Measurements from ENCODE around the gene DAPP1.

The DAPP1 gene

GRCh38 chr4:99833756-99834155 lies 17.1 kb downstream of the DAPP1 start:
- TF ChIP-seq CSDC2 (CRISPR knock-in tag; IDR thresholded peaks at IDR 0.05) = no peak
- TF ChIP-seq ZC3H10 (CRISPR knock-in tag; IDR thresholded peaks at IDR 0.05) = no peak
- no peak for TF ChIP-seq BACH2 (CRISPR knock-in tag; IDR thresholded peaks at IDR 0.05; ENCODE audit: borderline replicate concordance)
- TF ChIP-seq ESRRG (CRISPR knock-in tag; IDR thresholded peaks at IDR 0.05) = no peak

GRCh38 chr4:99834569-99834968 lies 17.9 kb downstream of the DAPP1 start:
- TF ChIP-seq POU6F1 (CRISPR knock-in tag; IDR thresholded peaks at IDR 0.05; ENCODE audit: borderline replicate concordance, low read depth) (no peak), OSR1 (CRISPR knock-in tag; IDR thresholded peaks at IDR 0.05) (no peak), GLIS3 (CRISPR knock-in tag; IDR thresholded peaks at IDR 0.05) (no peak), CSRNP3 (CRISPR knock-in tag; IDR thresholded peaks at IDR 0.05) (no peak), PPARA (CRISPR knock-in tag; IDR thresholded peaks at IDR 0.05; ENCODE audit: borderline replicate concordance) (no peak)
- ATAC-seq = no peak

More at GRCh38 chr4:99833756-99834155, 17.1 kb downstream of the DAPP1 start:
- ATAC-seq = no peak

GRCh38 chr4:99835942-99836341 lies 19.3 kb downstream of the DAPP1 start:
- no peak for TF ChIP-seq POU6F1 (CRISPR knock-in tag; IDR thresholded peaks at IDR 0.05; ENCODE audit: borderline replicate concordance, low read depth)
- TF ChIP-seq ARNTL (CRISPR knock-in tag; IDR thresholded peaks at IDR 0.05; ENCODE audit: borderline replicate concordance, low read depth) = no peak
- no peak for TF ChIP-seq ZNF565 (CRISPR knock-in tag; conservative IDR thresholded peaks at IDR 0.05; ENCODE audit: low read depth)
- no peak for TF ChIP-seq RARB (CRISPR knock-in tag; IDR thresholded peaks at IDR 0.05)
- TF ChIP-seq ESRRG (CRISPR knock-in tag; IDR thresholded peaks at IDR 0.05) = no peak
- TF ChIP-seq ISL1 (CRISPR knock-in tag; IDR thresholded peaks at IDR 0.05) = no peak
- TF ChIP-seq TCF4 (CRISPR knock-in tag; IDR thresholded peaks at IDR 0.05; ENCODE audit: borderline replicate concordance) = no peak
- no peak for TF ChIP-seq OSR1 (CRISPR knock-in tag; IDR thresholded peaks at IDR 0.05)
- TF ChIP-seq ZNF8 (CRISPR knock-in tag; IDR thresholded peaks at IDR 0.05) = no peak
- TF ChIP-seq PPARA (CRISPR knock-in tag; IDR thresholded peaks at IDR 0.05; ENCODE audit: borderline replicate concordance) = no peak
- no peak for TF ChIP-seq ZNF70 (CRISPR knock-in tag; IDR thresholded peaks at IDR 0.05)
- no peak for TF ChIP-seq TOX (CRISPR knock-in tag; IDR thresholded peaks at IDR 0.05; ENCODE audit: borderline replicate concordance)
- TF ChIP-seq CSDC2 (CRISPR knock-in tag; IDR thresholded peaks at IDR 0.05) = no peak
- TF ChIP-seq CREB5 (CRISPR knock-in tag; IDR thresholded peaks at IDR 0.05; ENCODE audit: low read depth) = no peak

GRCh38 chr4:99838927-99839326 lies 22.3 kb downstream of the DAPP1 start:
- TF ChIP-seq ZFP3 (CRISPR knock-in tag; IDR thresholded peaks at IDR 0.05) (no peak), GLIS3 (CRISPR knock-in tag; IDR thresholded peaks at IDR 0.05) (no peak), TOX (CRISPR knock-in tag; IDR thresholded peaks at IDR 0.05; ENCODE audit: borderline replicate concordance) (no peak)
- ATAC-seq = no peak

More at GRCh38 chr4:99835942-99836341, 19.3 kb downstream of the DAPP1 start:
- ATAC-seq = no peak

- ATAC-seq = no peak
- TF ChIP-seq ZC3H10 (CRISPR knock-in tag; IDR thresholded peaks at IDR 0.05) (no peak), ISL1 (CRISPR knock-in tag; IDR thresholded peaks at IDR 0.05) (no peak), PATZ1 (CRISPR knock-in tag; IDR thresholded peaks at IDR 0.05; ENCODE audit: borderline replicate concordance) (no peak), ESRRG (CRISPR knock-in tag; IDR thresholded peaks at IDR 0.05) (no peak), RARB (CRISPR knock-in tag; IDR thresholded peaks at IDR 0.05) (no peak), ZNF8 (CRISPR knock-in tag; IDR thresholded peaks at IDR 0.05) (no peak), ARNTL (CRISPR knock-in tag; IDR thresholded peaks at IDR 0.05; ENCODE audit: borderline replicate concordance, low read depth) (no peak), GLIS3 (CRISPR knock-in tag; IDR thresholded peaks at IDR 0.05) (no peak), PPARA (CRISPR knock-in tag; IDR thresholded peaks at IDR 0.05; ENCODE audit: borderline replicate concordance) (no peak), ZNF565 (CRISPR knock-in tag; conservative IDR thresholded peaks at IDR 0.05; ENCODE audit: low read depth) (no peak), OSR1 (CRISPR knock-in tag; IDR thresholded peaks at IDR 0.05) (no peak), SNAI2 (CRISPR knock-in tag; IDR thresholded peaks at IDR 0.05) (no peak), ZNF70 (CRISPR knock-in tag; IDR thresholded peaks at IDR 0.05) (no peak), TCF4 (CRISPR knock-in tag; IDR thresholded peaks at IDR 0.05; ENCODE audit: borderline replicate concordance) (no peak), ZFP3 (CRISPR knock-in tag; IDR thresholded peaks at IDR 0.05) (no peak), BACH2 (CRISPR knock-in tag; IDR thresholded peaks at IDR 0.05; ENCODE audit: borderline replicate concordance) (no peak), TSHZ2 (CRISPR knock-in tag; IDR thresholded peaks at IDR 0.05) (no peak)
Observed at GRCh38 chr4:99841129-99841528, 24.5 kb downstream of the DAPP1 start.
